Stimulated activated CD4-positive, alpha-beta T cell treated with anti-CD3 and anti-CD28 coated beads, Interleukin-12 subunit alpha, Interleukin-12 subunit beta, amount 100 ng/mL, for 4 hours (primary cell): ENCODE data around the gene PAK2.
"Not testable (repeated sequence)": the region's sequence is repeated elsewhere in the genome, so short reads cannot be mapped to it uniquely, and the experiment has no call there.

ENCODE experiments used
- DNase-seq: peaks from one replicate; pipeline ENCODE4 v3.0.0-alpha.2; 2020

Gene PAK2

DNA sequence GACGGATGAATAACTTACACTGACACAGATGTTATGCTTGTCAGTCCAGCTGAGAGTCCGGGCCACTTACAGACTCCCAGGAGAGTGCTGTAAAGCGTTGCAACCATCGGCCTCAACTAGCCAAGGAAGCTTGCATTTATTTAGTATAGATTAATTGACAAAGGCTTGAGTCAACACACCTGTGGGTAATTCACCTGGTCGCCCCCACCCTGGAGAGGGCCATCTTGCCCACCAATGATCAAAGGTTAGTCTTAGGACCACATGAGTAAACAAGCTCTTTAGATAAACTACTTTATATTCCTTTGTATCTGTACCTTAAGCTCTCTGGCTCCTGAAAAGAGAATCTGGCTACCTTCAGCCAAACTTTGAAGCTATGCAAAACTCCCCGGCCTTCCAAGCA, 51.0 kb downstream of the PAK2 start:
- no peak for DNase-seq

DNA sequence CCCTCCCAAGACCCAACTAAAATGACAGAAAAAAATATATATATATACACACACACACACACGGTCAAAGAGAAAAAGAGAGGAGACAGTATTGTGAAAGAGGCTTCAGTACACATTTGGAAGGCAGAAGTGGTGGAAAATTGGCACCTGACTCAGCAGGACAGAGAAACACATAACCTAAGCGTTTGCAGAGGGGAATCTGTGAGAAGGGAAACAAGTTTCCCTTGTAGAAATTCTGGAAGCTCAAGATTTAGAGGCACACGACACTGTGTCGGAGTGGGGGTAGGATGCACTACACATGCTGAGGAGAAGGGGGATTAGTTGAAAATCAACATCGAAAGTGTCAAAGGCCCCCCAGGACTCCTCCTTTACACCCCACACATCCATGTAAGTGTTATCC, 53.1 kb downstream of the PAK2 start:
- no peak for DNase-seq

DNA sequence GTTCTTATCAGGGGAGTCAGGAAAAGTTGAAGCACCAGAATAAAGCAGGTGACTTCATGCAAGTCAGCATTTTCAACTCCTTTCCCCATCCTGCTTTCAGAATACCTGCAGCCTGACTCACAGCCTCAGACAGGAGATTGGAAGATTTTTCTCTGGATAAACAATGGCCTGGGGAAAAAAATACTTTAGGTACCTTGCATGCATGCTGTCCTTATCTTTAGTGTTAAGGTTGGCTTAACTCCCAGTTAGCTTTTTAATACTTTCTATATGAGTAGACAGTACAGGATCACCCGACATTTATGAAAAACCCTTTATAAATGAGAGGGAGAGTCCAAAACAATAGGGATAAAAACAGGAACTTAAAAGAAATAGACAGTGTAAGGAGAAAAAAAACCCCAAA, 53.6 kb downstream of the PAK2 start:
- no peak for DNase-seq

DNA sequence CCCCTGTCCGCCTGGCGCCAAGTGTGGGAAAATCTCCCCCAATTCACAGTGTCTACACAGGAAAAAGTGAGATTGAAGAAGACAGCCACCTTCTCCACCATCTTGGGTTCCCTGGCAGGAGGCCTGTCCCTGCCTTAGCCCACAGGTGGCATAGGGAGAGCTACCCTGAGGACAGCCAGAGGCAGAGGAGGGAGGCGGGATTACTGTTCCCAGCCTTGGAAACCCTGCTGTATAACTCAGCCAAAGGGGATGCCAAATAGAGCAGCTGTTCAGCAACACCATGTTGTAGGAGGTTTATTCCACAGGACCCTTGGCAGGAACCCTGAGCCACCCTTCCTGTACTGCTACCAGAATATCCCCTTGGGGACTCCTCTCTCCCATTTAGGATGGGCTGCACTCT, 54.8 kb downstream of the PAK2 start:
- no peak for DNase-seq

DNA sequence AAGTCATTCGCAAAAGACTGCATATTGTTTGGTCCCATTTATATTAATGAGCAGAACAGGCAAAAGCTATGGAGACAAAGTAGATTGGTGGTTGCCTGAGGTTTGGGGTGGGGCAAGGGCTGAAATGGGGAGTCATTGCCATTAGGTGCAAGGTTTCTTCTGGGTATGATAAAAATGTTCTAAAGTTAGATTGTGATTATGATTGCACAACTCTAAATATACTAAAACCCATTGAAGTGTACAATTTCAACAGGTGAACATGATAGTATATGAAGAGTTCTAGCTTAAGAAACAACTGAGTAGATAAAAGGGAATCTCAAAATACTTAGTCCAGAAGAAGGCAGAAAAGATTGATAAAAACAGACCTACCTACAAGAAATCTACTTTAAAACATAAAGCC, 56.7 kb downstream of the PAK2 start:
- DNase-seq: no peak

- no peak for DNase-seq
Measured at GRCh38 chr3:196800742-196801434, 61.2 kb downstream of the PAK2 start.

- no peak for DNase-seq
Measured at GRCh38 chr3:196803891-196804468, 64.3 kb downstream of the PAK2 start.

GRCh38 chr3:196804773-196805172, 65.1 kb downstream of the PAK2 start:
- no peak for DNase-seq

GRCh38 chr3:196810963-196811581, 71.4 kb downstream of the PAK2 start:
- DNase-seq: no peak

DNA sequence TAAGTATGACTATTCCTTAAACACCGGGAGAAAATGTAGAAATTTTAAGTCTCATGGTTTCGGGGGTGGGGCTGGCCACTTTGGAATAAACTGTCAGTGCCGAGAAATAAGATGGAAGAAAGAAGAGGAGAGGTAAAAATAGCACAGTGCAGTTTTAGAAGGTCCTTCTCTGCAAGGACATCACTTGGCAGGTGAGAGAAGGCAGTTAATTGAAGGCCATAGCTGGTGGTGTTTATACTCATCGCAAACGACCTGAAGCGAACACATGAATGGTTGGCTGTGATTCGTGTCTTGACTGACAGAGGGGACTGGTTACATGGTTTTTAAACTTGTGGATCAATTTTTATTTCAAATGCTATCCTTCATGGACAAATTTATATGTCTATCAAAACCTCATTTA, 73.2 kb downstream of the PAK2 start:
- no peak for DNase-seq

- no peak for DNase-seq
Measured at GRCh38 chr3:196813903-196814302, 74.2 kb downstream of the PAK2 start.

DNA sequence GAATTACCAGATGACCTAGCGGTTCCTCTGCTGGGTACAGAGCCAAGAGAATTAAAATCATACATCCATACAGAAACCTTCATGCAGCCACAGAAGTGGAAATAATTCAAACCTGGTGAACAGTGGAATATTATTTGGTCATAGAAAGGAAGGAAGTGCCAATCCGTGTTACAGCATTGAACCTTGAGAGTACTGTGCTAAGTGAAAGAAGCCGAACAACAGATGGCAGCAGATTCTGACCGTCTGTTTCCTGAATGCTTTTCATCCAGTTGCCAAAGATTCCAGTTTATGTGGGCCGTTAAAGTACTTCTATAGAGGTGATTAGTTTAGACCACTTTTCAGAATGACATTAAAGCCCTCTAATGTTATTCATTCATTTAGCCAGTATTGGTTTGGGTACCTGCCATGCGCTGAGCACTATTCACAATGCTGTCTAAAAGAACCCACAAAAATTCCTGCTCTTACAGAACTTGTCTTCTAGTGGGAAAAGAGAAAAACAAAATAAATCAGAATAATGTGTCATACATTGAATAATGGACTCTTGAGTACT, 82.2 kb downstream of the PAK2 start:
- DNase-seq: no peak

DNA sequence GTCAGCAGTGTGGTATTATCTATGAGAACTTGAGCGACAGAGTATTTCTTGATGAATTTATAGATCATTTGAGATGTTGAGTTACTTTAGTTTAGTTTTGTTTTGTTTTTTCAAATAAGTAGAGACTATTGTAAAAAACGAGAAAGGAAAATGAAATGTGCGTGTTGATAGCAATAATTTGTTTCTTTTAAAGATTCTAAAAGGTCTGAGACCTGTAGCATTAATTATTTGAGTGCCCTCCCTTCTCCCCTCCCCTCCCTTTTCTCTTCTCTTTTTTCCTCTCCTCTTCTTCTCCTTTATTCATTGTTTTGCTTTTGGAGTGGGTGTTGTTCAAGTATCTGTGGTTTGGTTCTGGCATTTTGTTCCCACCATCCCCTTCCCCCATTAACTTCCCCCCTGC, 90.0 kb downstream of the PAK2 start:
- DNase-seq: not testable (repeated sequence)

- no peak for DNase-seq
Measured at GRCh38 chr3:196835086-196835485, 95.4 kb downstream of the PAK2 start.

DNA sequence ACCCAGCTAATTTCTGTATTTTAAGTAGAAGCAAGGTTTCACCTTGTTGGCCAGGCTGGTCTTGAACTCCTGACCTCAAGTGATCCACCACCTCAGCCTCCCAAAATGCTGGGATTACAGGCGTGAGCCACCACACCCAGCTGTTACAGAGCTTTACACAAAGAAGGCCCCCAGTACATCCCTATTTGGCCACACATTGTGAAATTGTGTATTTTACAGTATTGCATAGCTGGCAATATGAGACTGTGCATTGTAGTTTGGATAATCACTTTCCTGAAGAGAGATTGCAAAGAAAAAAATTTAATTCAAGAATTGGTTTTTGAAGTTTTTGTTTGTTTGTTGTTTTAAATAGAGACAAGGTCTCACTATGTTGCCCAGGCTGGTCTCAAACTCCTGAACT, 97.0 kb downstream of the PAK2 start:
- DNase-seq: not testable (repeated sequence)

DNA sequence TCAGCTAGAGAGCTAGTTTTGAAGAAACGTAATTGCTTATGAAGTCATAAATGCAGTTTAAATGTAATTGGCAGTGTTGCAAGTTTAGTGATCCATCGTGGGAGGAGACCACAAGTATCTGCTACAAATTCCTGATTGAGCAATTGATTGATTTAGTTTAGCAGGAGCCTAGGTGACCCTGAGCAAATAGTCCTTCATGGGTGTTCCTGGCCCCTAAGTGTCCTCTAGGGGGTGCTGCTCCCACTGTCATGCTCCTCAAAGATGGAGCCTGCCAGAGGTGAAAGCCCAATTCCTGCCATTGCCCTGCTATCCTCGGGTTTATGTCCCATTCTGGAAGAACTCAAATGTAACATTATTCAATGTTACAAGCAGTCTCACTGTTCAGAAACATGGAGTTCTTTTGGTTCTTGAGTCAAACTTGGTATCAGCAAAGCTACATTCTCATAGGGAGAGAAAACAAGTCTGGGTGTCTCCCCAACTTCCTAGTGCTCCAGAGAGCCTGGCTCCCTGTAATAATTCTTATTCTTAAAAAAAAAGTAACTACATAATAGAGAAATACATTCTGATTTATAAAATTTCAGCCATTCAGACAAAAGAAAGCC, 98.3 kb downstream of the PAK2 start:
- peak; percentile 63 for DNase-seq

DNA sequence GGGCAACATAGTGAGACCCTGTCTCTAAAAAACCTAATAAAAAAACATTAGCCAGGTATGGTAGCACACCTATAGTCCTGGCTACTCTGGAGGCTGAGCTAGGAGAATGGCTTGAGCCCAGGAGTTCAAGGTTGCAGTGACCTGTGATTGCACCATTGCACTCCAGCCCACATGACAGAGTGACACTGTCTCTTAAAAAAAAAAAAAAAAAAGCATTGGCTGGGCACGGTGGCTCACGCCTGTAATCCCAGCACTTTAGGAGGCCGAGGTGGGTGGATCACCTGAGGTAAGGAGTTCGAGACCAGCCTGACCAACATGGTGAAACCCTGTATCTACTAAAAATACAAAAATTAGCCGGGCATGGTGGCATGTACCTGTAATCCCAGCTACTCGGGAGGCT, 99.7 kb downstream of the PAK2 start:
- DNase-seq: not testable (repeated sequence)

GRCh38 chr3:196842567-196843434, 103.1 kb downstream of the PAK2 start:
- DNase-seq: no peak

DNA sequence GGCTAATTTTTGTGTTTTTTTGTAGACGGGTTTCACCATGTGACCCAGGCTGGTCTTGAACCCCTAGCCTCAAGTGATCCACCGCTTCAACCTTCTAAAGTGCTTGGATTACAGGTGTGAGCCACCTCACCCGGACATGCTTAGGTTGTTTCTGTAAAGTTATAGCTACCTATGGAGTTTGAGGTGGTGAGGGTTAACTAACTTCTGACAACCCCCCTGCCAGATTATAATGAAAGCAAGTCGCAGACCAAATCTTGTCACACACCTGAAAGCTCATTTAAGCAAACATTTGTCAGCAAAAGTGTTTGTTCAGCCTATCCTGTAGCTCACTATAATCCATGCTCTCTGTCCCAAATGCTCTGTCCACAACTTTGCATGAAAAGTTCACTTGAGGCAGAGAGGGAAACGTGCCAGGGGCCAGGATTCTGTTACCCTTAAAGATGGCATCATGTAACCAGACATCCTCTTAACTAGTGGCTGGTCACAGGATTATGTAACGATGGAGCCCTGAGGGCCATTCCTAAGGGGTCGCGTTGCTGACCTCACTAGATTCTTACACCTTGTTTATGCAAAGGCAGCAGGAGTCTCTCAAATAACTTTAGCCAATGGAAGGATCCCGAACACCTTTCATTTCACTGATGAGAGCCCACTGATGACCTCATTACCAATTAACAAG, 103.9 kb downstream of the PAK2 start:
- no peak for DNase-seq

GRCh38 chr3:196844235-196845219, 104.9 kb downstream of the PAK2 start:
- not testable (repeated sequence) for DNase-seq

DNA sequence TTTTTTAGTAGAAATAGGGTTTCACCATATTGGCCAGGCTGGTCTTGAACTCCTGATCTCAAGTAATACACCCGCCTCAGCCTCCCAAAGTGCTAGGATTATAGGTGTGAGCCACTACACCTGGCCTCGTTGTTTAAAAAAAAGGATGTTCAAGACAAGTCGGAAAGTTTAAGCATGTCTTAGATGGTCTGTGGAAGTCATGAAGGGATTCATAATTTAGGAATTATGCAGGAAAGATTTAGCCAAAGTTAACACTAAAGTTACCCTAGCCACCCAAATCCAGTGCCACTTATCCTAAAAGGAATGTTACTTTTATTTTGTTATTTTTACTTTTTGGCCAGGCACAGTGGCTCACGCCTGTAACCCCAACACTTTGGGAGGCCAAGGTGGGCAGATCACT, 108.7 kb downstream of the PAK2 start:
- DNase-seq: not testable (repeated sequence)
